Fibroblast of peridontal ligament (primary cell): ENCODE results near the gene ALG9.
A peak's percentile ranks its signal among the peaks of the same experiment; 100 is the strongest.

Source experiments
- DNase-seq: peaks from one replicate; pipeline ENCODE4 v3.0.0-alpha.2; 2010; ENCODE audit errors: extremely low read depth

ALG9 gene

GRCh38 chr11:111882202-111882601, 10.8 kb upstream of the ALG9 start:
- no peak for DNase-seq

- DNase-seq, result no peak
Measured at GRCh38 chr11:111879637-111879960, 8.2 kb upstream of the ALG9 start.

GRCh38 chr11:111878849-111879636, 7.7 kb upstream of the ALG9 start, which contains the start of the genes CFAP68 and FDXACB1:
CFAP68 (plus strand) TSS chr11:111879541; CDS start chr11:111879561, 20 bp downstream.
FDXACB1 (minus strand) TSS chr11:111879165; CDS start chr11:111879132, 33 bp downstream.
- peak; percentile 98 for DNase-seq

- peak; percentile 18 for DNase-seq
Measured at GRCh38 chr11:111878385-111878848, 7.0 kb upstream of the ALG9 start.

- no peak for DNase-seq
Measured at GRCh38 chr11:111871693-111872161, 346 bp upstream of the ALG9 start.

- DNase-seq, result no peak
Measured at GRCh38 chr11:111870522-111870885, 877 bp downstream of the ALG9 start.

GRCh38 chr11:111870113-111870512, 1.3 kb downstream of the ALG9 start:
- no peak for DNase-seq

- DNase-seq, result no peak
Measured at GRCh38 chr11:111860257-111860656, 11.1 kb downstream of the ALG9 start.

- DNase-seq, result no peak
Measured at GRCh38 chr11:111855506-111855905, 15.9 kb downstream of the ALG9 start.

GRCh38 chr11:111852103-111852502, 19.3 kb downstream of the ALG9 start:
- no peak for DNase-seq

GRCh38 chr11:111851636-111852035, 19.7 kb downstream of the ALG9 start:
- DNase-seq, result peak; percentile 59

- no peak for DNase-seq
Measured at GRCh38 chr11:111851067-111851466, 20.3 kb downstream of the ALG9 start.

- DNase-seq, result no peak
Measured at GRCh38 chr11:111849631-111850030, 21.8 kb downstream of the ALG9 start.

- DNase-seq, result peak; percentile 73
Measured at GRCh38 chr11:111846636-111847035, 24.7 kb downstream of the ALG9 start.

GRCh38 chr11:111846063-111846462, 25.3 kb downstream of the ALG9 start:
- DNase-seq, result peak; percentile 69

- peak; percentile 56 for DNase-seq
Measured at GRCh38 chr11:111845276-111846028, 25.9 kb downstream of the ALG9 start.

GRCh38 chr11:111843661-111844060, 27.7 kb downstream of the ALG9 start:
- DNase-seq, result no peak

GRCh38 chr11:111841370-111842053, 29.9 kb downstream of the ALG9 start:
- DNase-seq, result peak; percentile 94

- DNase-seq, result peak; percentile 32
Measured at GRCh38 chr11:111840143-111840542, 31.2 kb downstream of the ALG9 start.

GRCh38 chr11:111838054-111838453, 33.3 kb downstream of the ALG9 start:
- no peak for DNase-seq

- no peak for DNase-seq
Measured at GRCh38 chr11:111837366-111837891, 34.0 kb downstream of the ALG9 start.

- DNase-seq, result peak; percentile 68
Measured at GRCh38 chr11:111836721-111837120, 34.7 kb downstream of the ALG9 start.
